Fibroblast of the aortic adventitia (primary cell): ENCODE measurements around the gene G3BP1. TPM values are rescaled to one million over a fixed set of nuclear protein-coding genes. Genes with fewer than 3 reads are reported as not detected.
A peak's percentile ranks its signal among the peaks of the same experiment; 100 is the strongest.

Source experiments
- DNase-seq: peaks from one replicate; pipeline ENCODE4 v3.0.0-alpha.2; 2010; ENCODE audit warnings: low read depth
- H3K4me3 ChIP-seq: 2 replicates; pipeline ENCODE4 v1.5.1; 2011; ENCODE audit warnings: low read depth, mild to moderate bottlenecking, control low read depth, low read length, moderate library complexity
- CTCF ChIP-seq: IDR thresholded peaks from 2 replicates; pipeline ENCODE4 v1.5.1; 2011; ENCODE audit warnings: mild to moderate bottlenecking, low read length, control low read depth, inconsistent platforms; ENCODE audit not compliant: insufficient read depth
- total RNA-seq: library from RNA; depleted of rRNA; stranded (reverse); fragments of >200 nt; gene quantifications from 2 replicates; pipeline ENCODE4 v1.2.3, GENCODE V29; 2012; ENCODE audit warnings: low replicate concordance

The G3BP1 gene
- total RNA-seq, 1 donor = 239 TPM

GRCh38 chr5:151787817-151788216 lies 16.1 kb downstream of the G3BP1 start:
- DNase-seq = no peak
- no peak overlapping the region for H3K4me3 ChIP-seq
- TF ChIP-seq CTCF = no peak

- DNase-seq = no peak
- TF ChIP-seq CTCF = no peak
Observed at GRCh38 chr5:151793358-151793757, 21.6 kb downstream of the G3BP1 start.

GRCh38 chr5:151795426-151795825 lies 23.7 kb downstream of the G3BP1 start:
- TF ChIP-seq CTCF = no peak
- DNase-seq = no peak
- no peak overlapping the region for H3K4me3 ChIP-seq

More at GRCh38 chr5:151793358-151793757, 21.6 kb downstream of the G3BP1 start:
- H3K4me3 ChIP-seq = no peak overlapping the region

- no peak for DNase-seq
- TF ChIP-seq CTCF = no peak
- no peak overlapping the region for H3K4me3 ChIP-seq
Observed at GRCh38 chr5:151798674-151799073, 26.9 kb downstream of the G3BP1 start.

GRCh38 chr5:151799407-151799806 lies 27.7 kb downstream of the G3BP1 start:
- no peak for DNase-seq
- H3K4me3 ChIP-seq = no peak overlapping the region
- TF ChIP-seq CTCF = no peak

- no peak for TF ChIP-seq CTCF
- DNase-seq = no peak
- H3K4me3 ChIP-seq = no peak overlapping the region
Observed at GRCh38 chr5:151800532-151800931, 28.8 kb downstream of the G3BP1 start.

- peak; percentile 89 for DNase-seq
- TF ChIP-seq CTCF = no peak
- no peak overlapping the region for H3K4me3 ChIP-seq
Observed at GRCh38 chr5:151805414-151806223, 33.9 kb downstream of the G3BP1 start.
